A549 (cell line): ENCODE measurements around the gene HMGB2. TPM values are rescaled to one million over a fixed set of nuclear protein-coding genes. Genes with fewer than 3 reads are reported as not detected.

ENCODE experiments used
- ATAC-seq, 2 experiments: fragments of 200-7000 bp in 1 of 2; fragments of >200 bp in 1 of 2; cut with Nextera tagmentation in 1 of 2; cut with Tn5 transposase in 1 of 2; 3 replicates each; pipeline versions ENCODE4 v1.8.0 to v1.9.1; 2018 to 2020; ENCODE audit warnings: mild to moderate bottlenecking in 1 of 2, moderate library complexity in 1 of 2
- CTCF ChIA-PET: fragments of 300-600 bp; sonication (Branson Sonifier 250); formaldehyde crosslinking; extraction: SDS; loops from one replicate; lab custom pipeline; 2021; ENCODE audit warnings: antibody characterized with exemption, inconsistent platforms; lab: Yijun Ruan, JAX
- POLR2A ChIA-PET: fragments of 350-600 bp; formaldehyde crosslinking; extraction: SDS; loops from one replicate; lab custom pipeline; 2021; ENCODE audit warnings: antibody characterized with exemption, inconsistent platforms; lab: Yijun Ruan, JAX
- DNase-seq, 2 experiments: peaks; one replicate each; pipeline versions ENCODE4 v3.0.0 to v3.0.0-alpha.2; 2011 to 2016; ENCODE audit warnings: low read depth in 1 of 2, low spot score in 1 of 2
- FAIRE-seq: peaks from 2 replicates; lab custom pipeline; 2011; peaks lifted over from hg19 to GRCh38; lab: Jason Lieb, UNC
- H3K27ac ChIP-seq, 2 experiments: fragments of >200 bp; sonication (Bioruptor Twin); formaldehyde crosslinking; 3 replicates each; pipeline ENCODE4 v1.5.1; 2016 to 2017
- H3K4me1 ChIP-seq: fragments of >200 bp; sonication (Bioruptor Twin); formaldehyde crosslinking; 3 replicates; pipeline ENCODE4 v1.6.1; 2016
- H3K4me2 ChIP-seq: fragments of >200 bp; sonication (Bioruptor Twin); formaldehyde crosslinking; 3 replicates; pipeline ENCODE4 v1.6.1; 2016
- H3K4me3 ChIP-seq: fragments of >200 bp; sonication (Bioruptor Twin); formaldehyde crosslinking; 3 replicates; pipeline ENCODE4 v1.5.1; 2016
- H3K9me3 ChIP-seq: fragments of >200 bp; sonication (Bioruptor Twin); formaldehyde crosslinking; 3 replicates; pipeline ENCODE4 v1.6.1; 2016
- ATOH8 ChIP-seq: fragments of 250-450 bp; sonication (Bioruptor Pico); IDR thresholded peaks from 2 replicates; pipeline ENCODE4 v1.5.0; 2020; ENCODE audit warnings: low read depth, mild to moderate bottlenecking, moderate library complexity
- BCL3 ChIP-seq: fragments of >200 bp; sonication (Bioruptor Twin); formaldehyde crosslinking; IDR thresholded peaks from 3 replicates; pipeline ENCODE4 v1.6.1; 2016
- CHD4 ChIP-seq: fragments of 200-600 bp; sonication (generic); IDR thresholded peaks from 2 replicates; pipeline ENCODE4 v1.6.1; 2016; ENCODE audit warnings: antibody characterized with exemption, mild to moderate bottlenecking, borderline replicate concordance
- E2F6 ChIP-seq: IDR thresholded peaks from 2 replicates; pipeline ENCODE4 v1.6.1; 2012; ENCODE audit warnings: low read depth, borderline replicate concordance
- EHF ChIP-seq: fragments of 250-450 bp; sonication (Bioruptor Pico); IDR thresholded peaks from 2 replicates; pipeline ENCODE4 v1.5.0; 2020; ENCODE audit warnings: mild to moderate bottlenecking
- EHMT2 ChIP-seq: fragments of 200-600 bp; sonication (generic); IDR thresholded peaks from 2 replicates; pipeline ENCODE4 v1.6.1; 2016; ENCODE audit warnings: antibody characterized with exemption, low read depth, mild to moderate bottlenecking, moderate library complexity
- FOSB ChIP-seq: fragments of 250-450 bp; sonication (Bioruptor Pico); IDR thresholded peaks from 2 replicates; pipeline ENCODE4 v1.5.0; 2020; ENCODE audit warnings: mild to moderate bottlenecking, moderate library complexity
- FOSL2 ChIP-seq, 2 experiments: fragments of 450-650 bp in 1 of 2; fragments of >200 bp in 1 of 2; sonication (Bioruptor Twin) in 1 of 2; formaldehyde crosslinking; IDR thresholded peaks; 2 replicates each; pipeline versions ENCODE4 v1.5.0 to v1.6.1; 2016 to 2020; ENCODE audit warnings: mild to moderate bottlenecking in 1 of 2, moderate library complexity in 1 of 2
- HDAC2 ChIP-seq: fragments of 200-600 bp; sonication (generic); IDR thresholded peaks from 2 replicates; pipeline ENCODE4 v1.6.1; 2016
- HOXA7 ChIP-seq: fragments of 250-450 bp; sonication (Bioruptor Pico); IDR thresholded peaks from 2 replicates; pipeline ENCODE4 v1.5.0; 2020; ENCODE audit warnings: mild to moderate bottlenecking, moderate library complexity
- KDM1A ChIP-seq: fragments of 200-600 bp; sonication (generic); IDR thresholded peaks from 2 replicates; pipeline ENCODE4 v1.6.1; 2016; ENCODE audit warnings: low read depth, mild to moderate bottlenecking
- MAFK ChIP-seq: fragments of 450-650 bp; IDR thresholded peaks from 2 replicates; pipeline ENCODE4 v1.6.1; 2014; ENCODE audit not compliant: partially characterized antibody
- MAX ChIP-seq: IDR thresholded peaks from 2 replicates; pipeline ENCODE4 v1.6.1; 2012
- MYC ChIP-seq: IDR thresholded peaks from 2 replicates; pipeline ENCODE4 v1.6.1; 2012; ENCODE audit warnings: mild to moderate bottlenecking, inconsistent platforms, low read length, improper control_type of control experiment, borderline replicate concordance
- NR3C1 ChIP-seq: fragments of >200 bp; sonication (Bioruptor Twin); formaldehyde crosslinking; IDR thresholded peaks from 3 replicates; pipeline ENCODE4 v1.6.1; 2017
- PBX3 ChIP-seq: IDR thresholded peaks from 2 replicates; pipeline ENCODE4 v1.6.1; 2012
- PHF8 ChIP-seq: fragments of 200-600 bp; sonication (generic); IDR thresholded peaks from 2 replicates; pipeline ENCODE4 v1.6.1; 2016; ENCODE audit warnings: low read depth, mild to moderate bottlenecking, antibody characterized with exemption, moderate library complexity, borderline replicate concordance
- POLR2A ChIP-seq: IDR thresholded peaks from 2 replicates; pipeline ENCODE4 v1.6.1; 2012; ENCODE audit warnings: mild to moderate bottlenecking, low read length
- RARB ChIP-seq: fragments of 250-450 bp; sonication (Bioruptor Pico); IDR thresholded peaks from 2 replicates; pipeline ENCODE4 v1.8.0; 2021; ENCODE audit warnings: mild to moderate bottlenecking, moderate library complexity
- RCOR1 ChIP-seq: fragments of 150-350 bp; IDR thresholded peaks from 2 replicates; pipeline ENCODE4 v1.6.1; 2014; ENCODE audit warnings: antibody characterized with exemption, low read length, low read depth
- REST ChIP-seq: fragments of 200-600 bp; sonication (generic); IDR thresholded peaks from 2 replicates; pipeline ENCODE4 v1.6.1; 2016; ENCODE audit warnings: antibody characterized with exemption, mild to moderate bottlenecking, moderate library complexity
- RFX5 ChIP-seq: fragments of 450-650 bp; IDR thresholded peaks from 2 replicates; pipeline ENCODE4 v1.7.1; 2014; ENCODE audit warnings: antibody characterized with exemption, mild to moderate bottlenecking, moderate library complexity
- RNF2 ChIP-seq: fragments of 200-600 bp; sonication (generic); IDR thresholded peaks from 2 replicates; pipeline ENCODE4 v1.6.1; 2016; ENCODE audit warnings: low read depth, mild to moderate bottlenecking, antibody characterized with exemption, moderate library complexity, borderline replicate concordance
- SMC3 ChIP-seq: fragments of >200 bp; sonication (Bioruptor Twin); formaldehyde crosslinking; IDR thresholded peaks from 3 replicates; pipeline ENCODE4 v1.6.1; 2018; ENCODE audit warnings: inconsistent platforms
- SREBF2 ChIP-seq: fragments of 450-650 bp; IDR thresholded peaks from 2 replicates; pipeline ENCODE4 v1.6.1; 2014; ENCODE audit warnings: mild to moderate bottlenecking, moderate library complexity
- TFCP2L1 ChIP-seq: fragments of 250-450 bp; sonication (Bioruptor Pico); IDR thresholded peaks from 2 replicates; pipeline ENCODE4 v1.5.0; 2021; ENCODE audit warnings: mild to moderate bottlenecking
- USF2 ChIP-seq: fragments of 450-650 bp; IDR thresholded peaks from 2 replicates; pipeline ENCODE4 v1.6.1; 2014; ENCODE audit warnings: antibody characterized with exemption
- ZC3H11A ChIP-seq: fragments of 450-650 bp; IDR thresholded peaks from 2 replicates; pipeline ENCODE4 v1.6.1; 2014; ENCODE audit warnings: antibody characterized with exemption, mild to moderate bottlenecking
- ZNF302 ChIP-seq: fragments of 250-450 bp; sonication (Bioruptor Pico); IDR thresholded peaks from 2 replicates; pipeline ENCODE4 v1.9.0; 2021; ENCODE audit warnings: inconsistent platforms, mild to moderate bottlenecking, moderate library complexity
- WGBS: methylation state at CpG from one replicate; pipeline ENCODE4 v1.1.6; 2017; ENCODE audit errors: missing lambda C conversion rate; 5-methylcytosine and 5-hydroxymethylcytosine counted together
- polyA plus RNA-seq, 4 experiments: library from polyadenylated mRNA; depleted of rRNA in 3 of 4; stranded (reverse); fragments of >200 nt; fragmentation: RNase III in 1 of 4; extraction: RNeasy Plus Mini Kit Qiagen cat#74134 plus additional on column Dnase treatment in 1 of 4; gene quantifications; 2 replicates in 3 of 4; 3 replicates in 1 of 4; pipeline ENCODE4 v1.2.3, GENCODE V29; 2011 to 2017

HMGB2 gene
- polyA plus RNA-seq, 2 of the 4 experiments (the other 2 are of a cell fraction): 101 to 128 TPM

GRCh38 chr4:173367285-173367684 lies 33.1 kb upstream of the HMGB2 start:
- H3K4me2 ChIP-seq: no peak overlapping the region
- no peaks in the 10 kb centered on the region for H3K9me3 ChIP-seq
- no peak for TF ChIP-seq RNF2
- TF ChIP-seq ZC3H11A: no peak
- TF ChIP-seq ZNF302: no peak
- no peak for TF ChIP-seq PBX3
- no peak for TF ChIP-seq NR3C1
- no peak for TF ChIP-seq FOSL2 (IDR thresholded peaks at IDR 0.05)
- no peak for TF ChIP-seq FOSL2 (CRISPR knock-in tag; IDR thresholded peaks at IDR 0.05)
- no peak for TF ChIP-seq E2F6
- TF ChIP-seq MYC: no peak
- TF ChIP-seq EHMT2: no peak
- no peak for TF ChIP-seq HOXA7 (CRISPR knock-in tag)
- no peak for TF ChIP-seq ATOH8 (CRISPR knock-in tag)
- no peak for TF ChIP-seq FOSB (CRISPR knock-in tag)
- no peak for TF ChIP-seq REST
- TF ChIP-seq SMC3: no peak
- no peak for TF ChIP-seq MAX
- TF ChIP-seq HDAC2: no peak
- no peak for TF ChIP-seq KDM1A
- TF ChIP-seq TFCP2L1 (CRISPR knock-in tag): no peak
- ATAC-seq (no peak), DNase-seq (no peak), FAIRE-seq (no peak)
- ChIA-PET POLR2A (interaction anchor here (5.8 kb wide), 1 partner anchor 33 kb away, joined by 116 read pairs; the partner anchor contains the start of gene HMGB2), CTCF (interaction anchor here (1.4 kb wide), 1 partner anchor 354 kb away, joined by 3 read pairs; no protein-coding TSS in a partner anchor)
- H3K4me3 ChIP-seq: no peak overlapping the region
- no peaks in the 10 kb centered on the region for H3K4me1 ChIP-seq
- no peak overlapping the region for H3K27ac ChIP-seq

GRCh38 chr4:173365359-173365996 lies 31.3 kb upstream of the HMGB2 start:
- H3K9me3 ChIP-seq: no peaks in the 10 kb centered on the region
- ChIA-PET CTCF (no interaction called here), POLR2A (no interaction called here)
- DNase-seq (no peak), ATAC-seq (no peak), FAIRE-seq (no peak)
- no peaks in the 10 kb centered on the region for H3K4me1 ChIP-seq
- WGBS: 50% methylated on average over 2 of the region's 2 CpGs
- H3K4me2 ChIP-seq: no peak overlapping the region
- H3K27ac ChIP-seq: no peak overlapping the region
- H3K4me3 ChIP-seq: no peak overlapping the region
- TF ChIP-seq RFX5 (no peak), SREBF2 (no peak), RARB (CRISPR knock-in tag) (no peak), EHF (CRISPR knock-in tag) (no peak), MAFK (no peak), FOSB (CRISPR knock-in tag) (no peak), USF2 (no peak), POLR2A (no peak), CHD4 (no peak), BCL3 (no peak), RCOR1 (no peak), PHF8 (no peak), FOSL2 (IDR thresholded peaks at IDR 0.05) (no peak), FOSL2 (CRISPR knock-in tag; IDR thresholded peaks at IDR 0.05) (no peak), KDM1A (no peak)
